ENCODE results near the gene DZIP1L.
A peak's percentile ranks its signal among the peaks of the same experiment; 100 is the strongest.

GRCh38 chr3:138118612-138119422 is 3.4 kb upstream of the DZIP1L start:
- TF ChIP-seq CTCF (IDR thresholded peaks at IDR 0.05; ENCODE audit: low read depth, low read length) (peak; percentile 82), POLR2A (IDR thresholded peaks at IDR 0.05; ENCODE audit: extremely low read depth, insufficient read length) (no peak)
